IMR-90 (cell line): ENCODE results near the gene PDE5A. TPM values are rescaled to one million over a fixed set of nuclear protein-coding genes. Genes with fewer than 3 reads are reported as not detected.
A peak's percentile ranks its signal among the peaks of the same experiment; 100 is the strongest.

Experiments used
- ATAC-seq: fragments of 200-7000 bp; cut with Tn5 transposase; 2 replicates; pipeline ENCODE4 v1.9.1; 2020; ENCODE audit warnings: low read depth, mild to moderate bottlenecking, moderate library complexity
- Bru-seq: library from RNA; stranded (reverse); fragments of 400-500 nt; gene quantifications from one replicate; lab custom pipeline; 2021; lab: Mats Ljungman, UMichigan
- BruChase-seq, 2 experiments: library from RNA; stranded (reverse); fragments of 400-500 nt; gene quantifications; one replicate each; lab custom pipeline; 2021; lab: Mats Ljungman, UMichigan
- BruUV-seq: library from RNA; stranded (reverse); fragments of 400-500 nt; replicated peaks from 2 replicates; lab custom pipeline; 2021; lab: Mats Ljungman, UMichigan
- CTCF ChIA-PET: fragments of 300-600 bp; formaldehyde crosslinking; extraction: SDS; loops from one replicate; lab custom pipeline; 2021; ENCODE audit warnings: antibody characterized with exemption; lab: Yijun Ruan, JAX
- POLR2A ChIA-PET: fragments of 300-600 bp; sonication (Branson Sonifier 250); formaldehyde crosslinking; loops from one replicate; lab custom pipeline; 2022; ENCODE audit warnings: antibody characterized with exemption; ENCODE audit not compliant: unreplicated experiment; lab: Charles Lee
- DNase-seq: peaks from one replicate; pipeline ENCODE4 v3.0.0; 2013
- H2AFZ ChIP-seq: replicated peaks from 2 replicates; pipeline ENCODE3; 2013; ENCODE audit warnings: low read length, mild to moderate bottlenecking; ENCODE audit not compliant: poor library complexity
- H2AK5ac ChIP-seq: 2 replicates; pipeline ENCODE4 v1.6.1; 2013; ENCODE audit warnings: low read depth, low read length, inconsistent platforms
- H2AK9ac ChIP-seq: replicated peaks from 2 replicates; pipeline ENCODE3; 2013; ENCODE audit warnings: mild to moderate bottlenecking, low read depth, low read length, moderate library complexity; ENCODE audit not compliant: poor library complexity
- H2BK120ac ChIP-seq: 2 replicates; pipeline ENCODE4 v1.6.1; 2013; ENCODE audit warnings: low read depth, low read length, inconsistent platforms
- H2BK15ac ChIP-seq: 3 replicates; pipeline ENCODE4 v1.6.1; 2013; ENCODE audit warnings: low read depth, low read length, inconsistent platforms
- H2BK20ac ChIP-seq: 2 replicates; pipeline ENCODE4 v1.6.1; 2013; ENCODE audit warnings: low read depth, mild to moderate bottlenecking, inconsistent platforms, low read length, moderate library complexity
- H2BK5ac ChIP-seq: 2 replicates; pipeline ENCODE4 v1.6.1; 2013; ENCODE audit warnings: mild to moderate bottlenecking, low read depth, low read length, inconsistent platforms; ENCODE audit not compliant: poor library complexity, severe bottlenecking
- H3K14ac ChIP-seq: replicated peaks from 2 replicates; pipeline ENCODE4 v1.6.1; 2013; ENCODE audit warnings: low read depth, low read length, inconsistent platforms
- H3K18ac ChIP-seq: 2 replicates; pipeline ENCODE4 v1.6.1; 2013; ENCODE audit warnings: low read depth, low read length, control low read depth
- H3K23ac ChIP-seq: 2 replicates; pipeline ENCODE4 v1.6.1; 2013; ENCODE audit warnings: low read depth, low read length, inconsistent platforms
- H3K27ac ChIP-seq: 2 replicates; pipeline ENCODE4 v1.5.1; 2013; ENCODE audit warnings: mild to moderate bottlenecking, control low read depth, low read length; ENCODE audit not compliant: insufficient read depth
- H3K27me3 ChIP-seq: 2 replicates; pipeline ENCODE4 v1.6.1; 2013; ENCODE audit warnings: low read length; ENCODE audit not compliant: control insufficient read depth, insufficient read depth
- H3K36me3 ChIP-seq: 2 replicates; pipeline ENCODE4 v1.6.1; 2013; ENCODE audit warnings: low read length, mixed read lengths; ENCODE audit not compliant: control insufficient read depth, insufficient read depth
- H3K4ac ChIP-seq: 2 replicates; pipeline ENCODE4 v1.6.1; 2013; ENCODE audit warnings: low read depth, low read length, inconsistent platforms
- H3K4me1 ChIP-seq: 2 replicates; pipeline ENCODE4 v1.6.1; 2013; ENCODE audit warnings: low read length, mixed read lengths; ENCODE audit not compliant: control insufficient read depth, insufficient read depth
- H3K4me2 ChIP-seq: 2 replicates; pipeline ENCODE4 v1.6.1; 2013; ENCODE audit warnings: low read depth, mild to moderate bottlenecking, control low read depth, low read length, moderate library complexity
- H3K4me3 ChIP-seq: 2 replicates; pipeline ENCODE4 v1.5.1; 2013; ENCODE audit warnings: low read depth, mild to moderate bottlenecking, control low read depth, low read length, moderate library complexity; ENCODE audit not compliant: insufficient read depth
- H3K56ac ChIP-seq: 2 replicates; pipeline ENCODE4 v1.6.1; 2013; ENCODE audit warnings: low read length, inconsistent platforms; ENCODE audit not compliant: insufficient read depth; ENCODE audit errors: extremely low read depth
- H3K79me1 ChIP-seq, 2 experiments: 2 replicates each; pipeline ENCODE4 v1.6.1; 2013; ENCODE audit warnings: low read length in 2 of 2, inconsistent platforms in 1 of 2, low read depth in 1 of 2
- H3K9ac ChIP-seq: 2 replicates; pipeline ENCODE4 v1.6.1; 2013; ENCODE audit warnings: low read depth, low read length, control low read depth
- H3K9me1 ChIP-seq: 2 replicates; pipeline ENCODE4 v1.6.1; 2013; ENCODE audit warnings: low read length, inconsistent platforms; ENCODE audit not compliant: insufficient read depth
- H3K9me3 ChIP-seq: 2 replicates; pipeline ENCODE4 v1.6.1; 2013; ENCODE audit warnings: low read length; ENCODE audit not compliant: control insufficient read depth, insufficient read depth
- H4K20me1 ChIP-seq: 2 replicates; pipeline ENCODE4 v1.6.1; 2013; ENCODE audit warnings: low read length, inconsistent platforms; ENCODE audit not compliant: insufficient read depth
- H4K5ac ChIP-seq: 2 replicates; pipeline ENCODE4 v1.6.1; 2013; ENCODE audit warnings: mild to moderate bottlenecking, low read depth, low read length, control low read depth
- H4K8ac ChIP-seq, 2 experiments: 2 replicates each; pipeline ENCODE4 v1.6.1; 2013; ENCODE audit warnings: low read depth in 2 of 2, low read length in 2 of 2, control low read depth in 1 of 2, inconsistent platforms in 1 of 2
- H4K91ac ChIP-seq: 2 replicates; pipeline ENCODE4 v1.6.1; 2013; ENCODE audit warnings: low read depth, low read length, inconsistent platforms; ENCODE audit not compliant: insufficient read depth
- CEBPB ChIP-seq: IDR thresholded peaks from 2 replicates; pipeline ENCODE4 v1.6.1; 2012; ENCODE audit warnings: low read depth, low read length, improper control_type of control experiment
- CTCF ChIP-seq: conservative IDR thresholded peaks from 2 replicates; pipeline ENCODE4 v1.5.1; 2012; ENCODE audit warnings: mild to moderate bottlenecking, low read depth, low read length, improper control_type of control experiment
- MAZ ChIP-seq: IDR thresholded peaks from 2 replicates; pipeline ENCODE4 v1.6.1; 2012; ENCODE audit warnings: low read depth, mild to moderate bottlenecking, low read length, improper control_type of control experiment, moderate library complexity, borderline replicate concordance
- MXI1 ChIP-seq: IDR thresholded peaks from 2 replicates; pipeline ENCODE4 v1.6.1; 2012; ENCODE audit warnings: low read depth, mild to moderate bottlenecking, low read length, moderate library complexity, borderline replicate concordance
- NFE2L2 ChIP-seq: fragments of 150-350 bp; IDR thresholded peaks from 2 replicates; pipeline ENCODE4 v1.6.1; 2016; ENCODE audit warnings: low read depth, mild to moderate bottlenecking, low read length
- RAD21 ChIP-seq: IDR thresholded peaks from 2 replicates; pipeline ENCODE4 v1.6.1; 2012; ENCODE audit warnings: low read length, improper control_type of control experiment
- SMC3 ChIP-seq: fragments of 150-350 bp; IDR thresholded peaks from 2 replicates; pipeline ENCODE4 v1.6.1; 2016; ENCODE audit warnings: low read depth, mild to moderate bottlenecking, antibody characterized with exemption, low read length, moderate library complexity
- WGBS, 2 experiments: methylation state at CpG; one replicate each; pipeline versions ENCODE4 v1.1.5 to v1.1.7; 2013; ENCODE audit warnings: missing lambda C conversion rate in 2 of 2; ENCODE audit not compliant: insufficient read length in 1 of 2; ENCODE audit errors: extremely low coverage in 2 of 2; 5-methylcytosine and 5-hydroxymethylcytosine counted together
- dilution Hi-C: fragments of 300-500 bp; cut with HindIII; formaldehyde crosslinking; loops from one replicate; pipeline ENCODE4 v1.14.3; 2018; ENCODE audit warnings: low sequenced_read_pairs; ENCODE audit not compliant: unreplicated experiment
- in situ Hi-C: fragments of 300-500 bp; cut with MboI; formaldehyde crosslinking; loops from 3 replicates; pipeline ENCODE4 v1.14.3; 2019; ENCODE audit warnings: low sequenced_read_pairs, inconsistent platforms, mixed read lengths
- intact Hi-C: fragments of 100-400 bp; cut with micrococcal nuclease; formaldehyde crosslinking; loops from 2 replicates; pipeline ENCODE4 v1.10.0; 2022
- long read RNA-seq: library from polyadenylated mRNA; unstranded; transcript quantifications from one replicate; pipeline ENCODE4 v2.0.0, GENCODE V29; 2021; ENCODE audit not compliant: unreplicated experiment
- polyA plus RNA-seq, 3 experiments: library from polyadenylated mRNA; depleted of rRNA; stranded (reverse); fragments of >200 nt; gene quantifications; 2 replicates each; pipeline ENCODE4 v1.2.3, GENCODE V29; 2012; ENCODE audit warnings: low replicate concordance in 1 of 3
- total RNA-seq: library from RNA; depleted of rRNA; stranded (reverse); fragments of >200 nt; gene quantifications from 2 replicates; pipeline ENCODE4 v1.2.3, GENCODE V29; 2012; rRNA removed

The PDE5A gene
- total RNA-seq (567 and 770 TPM in 2 replicates), polyA plus RNA-seq (2012; rRNA removed) (71.5 and 101 TPM in 2 replicates), Bru-seq, nascent RNA (percentile 100 among the genes with signal in this experiment), BruChase-seq, experiment 1, labeled RNA remaining after a 6-hour chase (percentile 99 among the genes with signal in this experiment), BruChase-seq, experiment 2, labeled RNA remaining after a 2-hour chase (percentile 100 among the genes with signal in this experiment)
- 25.9 and 36.3 TPM in 2 replicates for polyA plus RNA-seq (2012; cell fraction: cytosol; rRNA removed)
- 34.7 and 324 TPM in 2 replicates for polyA plus RNA-seq (2012; cell fraction: nucleus; rRNA removed; ENCODE audit: low replicate concordance)
- long read RNA-seq, full-length matches to known transcripts, result 274 of 570 reads
- long read RNA-seq, partial matches to known transcripts, result 198 of 570 reads
- long read RNA-seq, other reads (novel, unspliced or antisense), result 98 of 570 reads

- Histone ChIP-seq H3K36me3 (peaks cover 11% of the 10 kb centered on the region; the same call in 1 of the 2 replicates), H3K27ac (peak within 1 kb of the TSS; percentile 96), H3K27me3 (no peaks in the 10 kb centered on the region), H2BK20ac (peak within 1 kb of the TSS; percentile 80), H3K14ac (peak within 1 kb of the TSS; percentile 99), H3K4me3 (peak within 1 kb of the TSS; percentile 93), H3K18ac (peak within 1 kb of the TSS; percentile 89), H3K23ac (peak within 1 kb of the TSS; percentile 99), H3K9me1 (peaks cover 7% of the 10 kb centered on the region), H3K9ac (peak within 1 kb of the TSS; percentile 98), H4K5ac (peak within 1 kb of the TSS; percentile 86), H4K8ac (peak within 1 kb of the TSS; percentile 95 to 96), H4K91ac (peak within 1 kb of the TSS; percentile 99), H2BK120ac (peak within 1 kb of the TSS; percentile 100), H4K20me1 (peaks cover 9% of the 10 kb centered on the region; the same call in 1 of the 2 replicates), H3K9me3 (no peaks in the 10 kb centered on the region), H3K56ac (peak within 1 kb of the TSS; percentile 100), H3K79me1 (peaks cover 0 to 27% of the 10 kb centered on the region in 2 experiments; a peak in 3 of 4 replicates), H2BK15ac (peak within 1 kb of the TSS; percentile 92), H3K4ac (peak within 1 kb of the TSS; percentile 99), H2AFZ (peak within 1 kb of the TSS; percentile 94), H3K4me1 (peaks cover 11% of the 10 kb centered on the region), H2AK9ac (peak within 1 kb of the TSS; percentile 82), H2AK5ac (peak within 1 kb of the TSS; percentile 89), H3K4me2 (peak within 1 kb of the TSS; percentile 85), H2BK5ac (peak within 1 kb of the TSS; percentile 97)
- DNase-seq (peak; percentile 80), ATAC-seq (peak; percentile 56)
- ChIA-PET CTCF (interaction anchor here (0.6 to 2.0 kb wide), 19 partner anchors 25 to 450 kb away, joined by 3 to 19 read pairs (median 4); no protein-coding TSS in a partner anchor), POLR2A (interaction anchor here (0.6 to 3.6 kb wide), 29 partner anchors 9 to 426 kb away, joined by 3 to 47 read pairs (median 4); no protein-coding TSS in a partner anchor)
- intact Hi-C loops, result loop anchor here (1.0 to 10.0 kb wide), 11 partner anchors 25 to 646 kb away; no protein-coding TSS in a partner anchor
- BruUV-seq, result no TSS peak
- 0% methylated on average over 4 of the region's 65 CpGs; no CpG with 5 or more reads in 1 of the 2 experiments for WGBS, 2 experiments
- dilution Hi-C loops, result no loop called here
- TF ChIP-seq NFE2L2 (no peak), MAZ (peak; percentile 55; the same call in 1 of the 2 replicates), RAD21 (peak; percentile 90), SMC3 (peak; percentile 76), MXI1 (peak; percentile 41; the same call in 1 of the 2 replicates), CEBPB (no peak), CTCF (peak; percentile 80)
- in situ Hi-C loops, result loop anchor here (5.0 to 10.0 kb wide), 2 partner anchors 314 to 424 kb away; no protein-coding TSS in a partner anchor
Observed at GRCh38 chr4:119628281-119629141, at the start of gene PDE5A. PDE5A (minus strand) TSS chr4:119628804; CDS start chr4:119628671, 133 bp downstream.
